Dendritic cell treated with granulocyte-macrophage colony-stimulating factor and Interleukin-4, amounts not matched to agents 40 ng/mL and 50 ng/mL, for 4 days (primary cell): ENCODE data around the gene U2AF2.

ENCODE experiments used
- H3K27ac Mint-ChIP-seq: one replicate; pipeline ENCODE4 v1.8.0; 2022; ENCODE audit warnings: mild to moderate bottlenecking, mixed read lengths
- H3K27me3 Mint-ChIP-seq: one replicate; pipeline ENCODE4 v1.8.0; 2022; ENCODE audit warnings: mild to moderate bottlenecking, mixed read lengths
- H3K36me3 Mint-ChIP-seq: one replicate; pipeline ENCODE4 v1.8.0; 2022; ENCODE audit warnings: low read depth, mixed read lengths
- H3K4me1 Mint-ChIP-seq: one replicate; pipeline ENCODE4 v1.8.0; 2022; ENCODE audit warnings: low read depth, mixed read lengths
- H3K4me3 Mint-ChIP-seq: one replicate; pipeline ENCODE4 v1.8.0; 2022; ENCODE audit warnings: mild to moderate bottlenecking, moderate library complexity, mixed read lengths
- H3K9me3 Mint-ChIP-seq: one replicate; pipeline ENCODE4 v1.8.0; 2022; ENCODE audit warnings: mixed read lengths
- intact Hi-C: fragments of 100-400 bp; cut with micrococcal nuclease; formaldehyde crosslinking; loops from one replicate; pipeline ENCODE4 v1.15.0; 2022

The U2AF2 gene

DNA sequence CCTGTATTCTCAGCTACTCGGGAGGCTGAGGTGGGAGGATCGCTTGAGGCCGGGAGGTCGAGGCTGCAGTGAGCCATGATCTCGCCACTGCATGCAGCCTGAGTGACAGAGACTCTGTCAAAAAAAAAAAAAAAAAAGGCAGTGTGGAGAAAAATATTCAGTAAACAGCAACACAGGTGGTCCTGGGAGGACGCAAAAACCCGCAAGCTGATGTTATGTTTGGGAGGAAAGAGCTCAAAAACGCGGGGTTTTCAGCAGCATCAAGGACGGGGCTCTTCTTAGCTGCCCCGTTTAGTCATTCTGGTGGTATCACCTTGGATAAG lies 29.9 kb upstream of the U2AF2 start:
- Mint-ChIP-seq H3K4me1 (peaks cover 41% of the 10 kb centered on the region), H3K27ac (peak overlapping the region; percentile 98), H3K27me3 (peaks cover 2% of the 10 kb centered on the region), H3K4me3 (peak overlapping the region; percentile 90), H3K36me3 (peaks cover 34% of the 10 kb centered on the region), H3K9me3 (no peaks in the 10 kb centered on the region)
- intact Hi-C loops: loop anchor here (2.0 kb wide), 1 partner anchor 108 kb away; no protein-coding TSS in a partner anchor

DNA sequence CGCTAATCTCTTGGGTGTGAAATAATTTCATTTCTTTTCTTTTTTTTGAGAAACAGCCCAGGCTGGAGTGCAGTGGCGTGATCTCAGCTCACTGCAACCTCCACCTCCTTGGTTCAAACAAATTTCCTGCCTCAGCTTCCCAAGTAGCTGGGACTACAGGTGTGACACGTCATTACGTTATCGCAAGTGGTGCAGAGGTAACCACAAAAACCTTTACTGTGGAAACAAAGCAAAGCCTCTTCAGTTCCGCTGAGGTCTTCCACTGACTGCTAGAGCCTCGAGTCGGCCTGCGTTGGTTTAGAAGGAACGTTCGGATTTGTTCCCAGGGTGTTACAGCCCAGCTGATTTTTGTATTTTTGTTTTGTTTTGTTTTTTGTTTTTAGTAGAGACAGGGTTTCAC lies 28.5 kb upstream of the U2AF2 start:
- Mint-ChIP-seq H3K4me3 (no peak overlapping the region), H3K36me3 (peaks cover 20% of the 10 kb centered on the region), H3K4me1 (peaks cover 27% of the 10 kb centered on the region), H3K27me3 (peaks cover 2% of the 10 kb centered on the region), H3K9me3 (no peaks in the 10 kb centered on the region), H3K27ac (no peak overlapping the region)
- intact Hi-C loops: no loop called here

DNA sequence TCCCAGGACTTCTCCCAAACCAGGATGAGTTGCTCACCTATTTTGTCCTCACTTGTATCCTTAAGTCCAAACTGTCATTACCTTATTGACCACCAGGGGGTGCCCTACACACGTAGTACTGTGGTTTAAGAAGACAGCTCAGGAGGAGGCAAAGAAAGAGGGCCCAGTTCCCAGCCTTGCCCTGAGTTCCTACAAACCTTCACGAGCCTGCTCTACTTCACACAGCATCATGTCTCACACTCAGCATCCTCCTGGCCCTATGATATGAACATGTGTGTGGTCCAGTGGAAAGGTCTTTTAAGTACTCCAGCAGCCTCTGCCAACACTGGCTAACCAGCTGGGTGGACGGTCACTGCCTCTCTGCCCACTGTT lies 22.4 kb upstream of the U2AF2 start:
- Mint-ChIP-seq H3K4me1 (peaks cover 37% of the 10 kb centered on the region), H3K36me3 (peaks cover 30% of the 10 kb centered on the region), H3K27me3 (no peaks in the 10 kb centered on the region), H3K27ac (peak overlapping the region; percentile 38), H3K4me3 (no peak overlapping the region), H3K9me3 (no peaks in the 10 kb centered on the region)
- intact Hi-C loops: loop anchor here (5.0 kb wide), 1 partner anchor 440 kb away; no protein-coding TSS in a partner anchor

DNA sequence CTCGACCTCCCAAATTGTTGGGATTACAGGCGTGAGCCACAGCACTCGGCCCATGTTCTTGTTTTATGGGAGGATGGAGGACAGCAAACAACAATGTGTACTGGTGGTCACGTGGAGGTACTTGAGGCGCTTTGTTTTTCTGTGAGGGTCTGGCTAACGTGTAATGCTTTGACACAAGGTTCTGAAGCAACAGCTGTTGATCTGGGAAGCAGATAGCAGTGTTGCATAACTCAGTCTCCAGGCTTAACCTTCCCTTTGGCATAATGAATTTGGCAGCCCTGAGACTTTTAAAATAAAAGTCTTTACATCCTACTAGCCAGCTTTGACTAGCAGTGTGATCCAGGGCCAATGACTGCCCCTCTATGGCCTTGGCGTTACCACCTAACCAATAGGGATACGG lies 21.0 kb upstream of the U2AF2 start:
- Mint-ChIP-seq H3K36me3 (peaks cover 43% of the 10 kb centered on the region), H3K27ac (peak overlapping the region; percentile 100), H3K4me3 (no peak overlapping the region), H3K27me3 (no peaks in the 10 kb centered on the region), H3K4me1 (peaks cover 47% of the 10 kb centered on the region), H3K9me3 (no peaks in the 10 kb centered on the region)
- intact Hi-C loops: loop anchor here (5.0 kb wide), 1 partner anchor 438 kb away; no protein-coding TSS in a partner anchor

DNA sequence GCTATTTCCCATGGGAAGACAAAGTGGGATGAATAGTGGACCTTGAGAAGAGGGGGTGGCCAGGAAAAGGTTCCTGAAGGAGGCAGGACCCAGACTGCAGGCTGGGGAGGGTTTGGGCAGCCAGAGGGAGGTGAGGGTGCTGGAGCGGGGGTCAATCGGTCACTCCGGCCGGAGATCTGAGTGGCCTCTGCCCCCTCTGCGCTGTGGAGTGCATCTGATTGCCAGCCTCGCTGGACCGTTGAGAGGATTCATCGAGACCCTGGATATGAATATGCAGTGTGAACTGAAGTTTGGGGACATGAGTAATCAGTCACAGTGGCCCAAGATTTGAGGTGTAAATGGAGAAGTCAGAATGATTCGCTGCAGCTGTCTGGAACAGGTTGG lies 19.5 kb upstream of the U2AF2 start:
- H3K27ac Mint-ChIP-seq: peak overlapping the region; percentile 100
- peaks cover 43% of the 10 kb centered on the region for H3K36me3 Mint-ChIP-seq
- peaks cover 60% of the 10 kb centered on the region for H3K4me1 Mint-ChIP-seq
- H3K4me3 Mint-ChIP-seq: peak overlapping the region; percentile 100
- no peaks in the 10 kb centered on the region for H3K27me3 Mint-ChIP-seq
- H3K9me3 Mint-ChIP-seq: no peaks in the 10 kb centered on the region
- intact Hi-C loops: loop anchor here (5.0 kb wide), 1 partner anchor 38 kb away; the partner anchor contains the start of gene FIZ1

DNA sequence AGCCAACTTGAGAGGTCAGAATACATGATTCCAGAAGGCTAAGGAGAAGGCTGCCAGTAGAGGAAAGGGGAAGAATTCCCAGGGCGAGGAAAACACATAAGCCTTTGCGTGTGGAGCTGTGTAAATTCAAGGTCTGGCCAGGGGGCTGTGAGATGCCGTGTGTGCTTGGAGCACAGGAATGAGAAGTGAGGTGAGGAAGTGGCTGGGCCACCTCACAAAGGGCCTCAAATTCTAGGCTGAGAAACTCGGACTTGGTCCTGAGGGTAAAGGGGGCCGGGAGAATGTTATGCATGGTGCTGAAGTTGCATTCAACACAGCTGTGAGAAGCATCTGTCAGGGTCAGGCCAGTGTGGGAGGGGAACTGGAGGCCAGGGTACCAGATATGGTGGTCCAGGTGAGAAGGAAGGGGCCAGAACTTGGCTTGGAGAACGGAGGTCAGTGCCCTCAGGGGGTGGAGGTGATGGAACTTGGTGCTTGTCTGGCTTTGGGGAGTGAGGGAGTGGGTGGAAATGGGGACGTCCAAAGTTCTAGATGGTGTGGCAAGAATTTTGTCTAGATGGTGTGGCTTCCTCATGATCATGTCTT lies 18.9 kb upstream of the U2AF2 start:
- Mint-ChIP-seq H3K9me3 (no peaks in the 10 kb centered on the region), H3K27me3 (no peaks in the 10 kb centered on the region), H3K4me3 (peak overlapping the region; percentile 100), H3K4me1 (peaks cover 63% of the 10 kb centered on the region), H3K36me3 (peaks cover 43% of the 10 kb centered on the region), H3K27ac (peak overlapping the region; percentile 100)
- intact Hi-C loops: loop anchor here (5.0 kb wide), 1 partner anchor 39 kb away; the partner anchor contains the start of gene FIZ1

DNA sequence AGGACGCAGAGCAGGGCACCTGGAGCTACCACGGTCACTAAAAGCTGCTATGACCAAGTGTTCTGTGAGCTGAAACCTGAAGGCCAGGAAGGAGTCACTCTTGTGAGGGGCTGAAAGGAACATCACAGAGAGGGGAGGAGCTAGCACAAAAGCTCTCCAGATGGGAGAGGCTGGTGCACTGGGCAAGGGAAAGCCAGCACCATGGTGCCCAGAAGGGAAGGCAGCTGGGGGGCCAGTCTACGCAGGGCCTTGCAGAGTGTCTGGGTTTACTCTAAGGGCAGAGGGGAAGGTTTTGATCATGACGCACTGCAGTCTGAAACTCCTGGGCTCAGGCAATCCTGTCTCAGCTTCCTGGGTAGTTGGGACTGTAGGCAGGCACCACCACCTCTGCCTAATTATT lies 18.1 kb upstream of the U2AF2 start:
- Mint-ChIP-seq H3K4me3 (peak overlapping the region; percentile 100), H3K27me3 (no peaks in the 10 kb centered on the region), H3K4me1 (peaks cover 70% of the 10 kb centered on the region), H3K9me3 (no peaks in the 10 kb centered on the region), H3K27ac (peak overlapping the region; percentile 100), H3K36me3 (peaks cover 50% of the 10 kb centered on the region)
- intact Hi-C loops: loop anchor here (5.0 kb wide), 1 partner anchor 39 kb away; the partner anchor contains the start of gene FIZ1

DNA sequence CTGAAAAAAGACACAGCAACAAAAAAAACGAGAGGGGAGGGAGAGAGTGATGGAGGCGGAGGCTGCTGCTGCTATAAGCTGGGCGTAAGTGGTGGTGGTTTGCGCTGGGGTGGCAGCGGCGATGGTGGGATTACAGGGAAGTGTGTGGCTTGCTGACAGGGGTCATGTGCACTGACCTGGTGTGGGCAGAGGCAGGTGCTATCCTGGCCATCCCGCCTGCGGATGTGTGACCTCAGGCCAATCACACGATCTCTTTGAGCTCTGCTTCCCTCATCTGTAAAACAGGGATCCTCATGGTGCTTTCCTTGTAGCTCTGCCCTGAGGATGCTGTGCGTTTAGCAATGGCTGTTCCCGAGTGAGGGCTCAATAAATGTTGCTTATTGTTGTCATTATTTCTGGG lies 17.3 kb upstream of the U2AF2 start:
- no peaks in the 10 kb centered on the region for H3K27me3 Mint-ChIP-seq
- H3K36me3 Mint-ChIP-seq: peaks cover 50% of the 10 kb centered on the region
- intact Hi-C loops: loop anchor here (5.0 kb wide), 1 partner anchor 40 kb away; the partner anchor contains the start of gene FIZ1
- no peaks in the 10 kb centered on the region for H3K9me3 Mint-ChIP-seq
- no peak overlapping the region for H3K4me3 Mint-ChIP-seq
- peak overlapping the region; percentile 100 for H3K27ac Mint-ChIP-seq
- peaks cover 72% of the 10 kb centered on the region for H3K4me1 Mint-ChIP-seq

DNA sequence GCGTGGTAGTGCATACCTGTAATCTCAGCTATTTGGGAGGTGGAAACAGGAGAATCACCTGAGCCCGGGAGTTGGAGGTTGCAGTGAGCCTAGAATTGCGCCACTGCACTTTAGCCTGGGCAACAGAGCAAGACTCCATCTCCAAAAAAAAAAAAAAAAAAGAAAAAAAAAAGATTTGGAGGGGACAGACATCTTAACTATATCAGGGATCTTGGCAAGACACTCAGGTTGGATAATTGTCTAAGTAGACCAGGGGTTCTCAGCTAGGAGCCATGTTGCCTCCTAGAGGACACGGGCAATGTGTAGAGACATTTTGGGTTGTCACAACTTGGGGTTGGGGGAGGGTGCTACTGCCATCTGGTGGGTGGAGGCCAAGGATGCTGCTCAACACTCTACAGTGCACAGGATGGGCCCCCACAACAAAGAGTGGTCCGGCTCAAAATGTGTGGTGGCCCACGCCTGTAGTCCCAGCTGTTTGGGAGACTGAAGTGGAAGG lies 15.9 kb upstream of the U2AF2 start:
- Mint-ChIP-seq H3K27me3 (no peaks in the 10 kb centered on the region), H3K9me3 (no peaks in the 10 kb centered on the region), H3K27ac (no peak overlapping the region), H3K4me3 (no peak overlapping the region), H3K36me3 (peaks cover 62% of the 10 kb centered on the region), H3K4me1 (peaks cover 83% of the 10 kb centered on the region)
- intact Hi-C loops: loop anchor here (5.0 kb wide), 1 partner anchor 42 kb away; the partner anchor contains the start of gene FIZ1

DNA sequence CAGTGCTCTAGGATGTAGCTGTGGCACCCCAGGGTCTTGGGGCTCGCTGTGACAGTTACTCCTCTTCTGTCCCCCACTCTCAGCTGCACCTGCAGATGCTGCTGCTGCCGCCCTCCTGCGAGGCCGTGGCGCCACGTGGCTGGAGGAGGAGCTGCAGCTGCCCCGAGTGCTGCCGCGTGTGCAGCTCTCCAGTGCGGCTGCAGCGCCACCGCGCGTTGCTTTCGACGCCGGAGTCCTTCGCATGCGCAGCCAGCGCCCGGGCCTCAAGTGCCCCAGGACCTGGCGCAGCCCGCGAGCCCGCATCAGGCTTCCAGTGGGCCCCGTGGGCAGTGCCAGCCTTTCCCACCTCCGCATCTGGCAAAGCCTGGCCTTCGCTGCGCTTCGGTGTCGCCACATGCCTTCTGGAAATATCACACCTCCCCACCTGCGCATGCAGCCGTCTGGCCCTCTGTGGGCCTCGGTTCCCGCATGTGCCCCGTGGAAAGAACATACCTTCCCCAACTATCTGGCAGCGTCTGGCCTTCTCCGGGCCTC lies 14.7 kb upstream of the U2AF2 start:
- peak overlapping the region; percentile 89 for H3K27ac Mint-ChIP-seq
- intact Hi-C loops: loop anchor here (2.0 kb wide), 1 partner anchor 15 kb away; the partner anchor contains the start of gene U2AF2
- H3K4me3 Mint-ChIP-seq: peak overlapping the region; percentile 96
- peaks cover 68% of the 10 kb centered on the region for H3K36me3 Mint-ChIP-seq
- H3K27me3 Mint-ChIP-seq: no peaks in the 10 kb centered on the region
- H3K4me1 Mint-ChIP-seq: peaks cover 88% of the 10 kb centered on the region
- H3K9me3 Mint-ChIP-seq: no peaks in the 10 kb centered on the region

DNA sequence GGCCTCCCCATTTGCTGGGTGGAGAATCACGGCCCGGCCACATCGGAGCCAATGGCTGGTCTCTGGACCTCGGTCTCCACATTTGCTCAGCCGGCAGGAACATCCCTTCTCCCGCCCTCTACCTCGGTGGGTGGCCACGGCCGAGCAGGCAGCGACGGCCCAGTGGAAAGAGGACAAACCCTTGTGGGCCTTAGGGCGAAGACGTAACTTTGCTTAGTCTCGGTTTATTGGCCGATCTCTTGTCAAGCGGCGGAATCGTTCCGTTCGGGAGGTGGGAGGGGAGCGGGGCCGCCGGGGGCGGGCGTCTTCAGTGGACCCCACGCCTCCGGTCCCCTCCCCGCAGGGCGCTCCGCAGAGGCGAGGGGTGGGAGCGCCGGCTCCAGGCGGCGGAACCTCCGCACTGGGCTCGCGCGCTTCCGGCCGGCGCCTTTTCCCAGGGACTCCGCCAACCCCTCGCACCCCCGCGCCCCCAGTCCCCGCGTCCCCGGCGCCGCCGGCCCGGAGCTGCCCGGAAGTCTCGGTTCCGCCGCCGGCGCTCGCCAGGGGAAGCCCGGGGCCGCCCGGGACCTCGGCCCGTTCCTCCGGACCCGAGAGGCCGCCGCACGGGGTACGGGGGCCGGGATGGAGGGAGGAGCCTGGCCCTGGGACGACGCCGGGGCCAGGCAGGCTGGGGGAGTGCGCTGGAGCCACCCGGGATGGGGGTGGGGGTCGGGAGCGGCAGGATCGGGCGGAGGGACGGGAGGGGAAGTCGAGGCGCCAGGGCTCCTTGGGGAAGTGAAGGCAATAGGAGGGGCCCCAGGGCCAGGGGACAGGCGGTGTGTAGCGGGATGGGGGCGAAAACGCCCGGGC lies 14.0 kb upstream of the U2AF2 start, which contains the start of gene ZNF580:
Gene ZNF580 (plus strand): TSS at position 426 of the 849 bp plus-strand sequence. CDS start 1,507 bp downstream, outside the sequence.
- Mint-ChIP-seq H3K4me1 (peaks cover 87% of the 10 kb centered on the region), H3K4me3 (peak within 1 kb of the TSS; percentile 96), H3K27ac (peak within 1 kb of the TSS; percentile 89), H3K9me3 (no peaks in the 10 kb centered on the region), H3K36me3 (peaks cover 68% of the 10 kb centered on the region), H3K27me3 (no peaks in the 10 kb centered on the region)
- intact Hi-C loops: loop anchor here (2.0 kb wide), 1 partner anchor 14 kb away; the partner anchor contains the start of gene U2AF2

DNA sequence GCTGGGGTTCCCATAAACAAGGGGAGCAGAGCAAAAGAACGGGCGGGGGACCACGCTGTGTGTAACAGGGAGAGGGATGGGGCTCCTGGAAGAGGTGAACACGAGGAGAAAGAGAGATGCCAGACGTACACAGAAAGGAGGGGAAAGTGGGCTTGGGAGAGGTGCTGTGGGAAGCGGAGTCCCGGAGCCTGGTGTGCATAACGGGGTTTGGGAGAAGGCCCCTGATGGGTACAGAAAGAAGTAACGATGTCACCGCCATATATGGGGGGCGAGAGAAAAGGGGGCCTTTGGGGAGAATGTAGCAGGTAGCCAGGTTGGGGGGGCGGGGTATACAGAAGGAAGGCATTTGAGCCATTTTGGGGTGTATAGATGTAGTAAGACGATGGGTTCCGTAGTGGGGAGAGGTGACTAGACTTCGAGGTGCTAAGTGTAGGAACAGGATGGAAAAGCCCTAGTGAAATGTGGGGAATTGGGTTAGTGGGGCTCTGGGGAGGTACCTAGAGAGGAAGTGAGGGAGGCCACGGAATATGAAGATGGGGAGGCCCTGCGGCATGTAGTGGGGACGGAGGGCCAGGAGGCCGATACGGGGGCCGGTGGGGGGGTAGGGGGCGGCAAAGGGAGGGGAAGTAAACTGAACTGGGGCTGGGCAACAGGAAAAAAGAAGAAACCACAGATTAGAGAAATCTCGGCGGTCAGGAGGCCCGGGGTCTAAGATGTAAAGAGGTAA lies 13.2 kb upstream of the U2AF2 start:
- H3K9me3 Mint-ChIP-seq: no peaks in the 10 kb centered on the region
- intact Hi-C loops: loop anchor here (2.0 kb wide), 1 partner anchor 13 kb away; the partner anchor contains the start of gene U2AF2
- peaks cover 68% of the 10 kb centered on the region for H3K36me3 Mint-ChIP-seq
- peak overlapping the region; percentile 89 for H3K27ac Mint-ChIP-seq
- H3K4me3 Mint-ChIP-seq: peak overlapping the region; percentile 96
- H3K4me1 Mint-ChIP-seq: peaks cover 79% of the 10 kb centered on the region
- H3K27me3 Mint-ChIP-seq: no peaks in the 10 kb centered on the region
